ENCODE results near the gene ALKBH7. TPM values are rescaled to one million over a fixed set of nuclear protein-coding genes. Genes with fewer than 3 reads are reported as not detected.

The ALKBH7 gene
- total and polyA plus RNA-seq, 10 of the 15 experiments (the other 5 are each of a cell fraction or from before 2014, with no cell fraction given) = 0.31 to 82.5 (median 37.6) TPM

GRCh38 chr19:6393074-6393982 is 20.7 kb downstream of the ALKBH7 start, which contains the start of gene GTF2F1 (continued):
- TF ChIP-seq ZNF687 (IDR thresholded peaks at IDR 0.05) = peak; percentile 71
- TF ChIP-seq KAT2A (conservative IDR thresholded peaks at IDR 0.05; ENCODE audit: control insufficient read depth, low read depth, low read length) = no peak
- TF ChIP-seq POLR2AphosphoS5 (IDR thresholded peaks at IDR 0.05; ENCODE audit: low read length) = peak; percentile 69
- no peak for TF ChIP-seq SP1 (IDR thresholded peaks at IDR 0.05; ENCODE audit: low read depth, low read length)
- peak; percentile 27; the same call in 1 of the 2 replicates for TF ChIP-seq SREBF1 (IDR thresholded peaks at IDR 0.05; ENCODE audit: low read length)
- TF ChIP-seq, protein P1, sequence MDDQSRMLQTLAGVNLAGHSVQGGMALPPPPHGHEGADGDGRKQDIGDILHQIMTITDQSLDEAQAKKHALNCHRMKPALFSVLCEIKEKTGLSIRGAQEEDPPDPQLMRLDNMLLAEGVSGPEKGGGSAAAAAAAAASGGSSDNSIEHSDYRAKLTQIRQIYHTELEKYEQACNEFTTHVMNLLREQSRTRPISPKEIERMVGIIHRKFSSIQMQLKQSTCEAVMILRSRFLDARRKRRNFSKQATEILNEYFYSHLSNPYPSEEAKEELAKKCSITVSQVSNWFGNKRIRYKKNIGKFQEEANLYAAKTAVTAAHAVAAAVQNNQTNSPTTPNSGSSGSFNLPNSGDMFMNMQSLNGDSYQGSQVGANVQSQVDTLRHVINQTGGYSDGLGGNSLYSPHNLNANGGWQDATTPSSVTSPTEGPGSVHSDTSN (IDR thresholded peaks at IDR 0.05; ENCODE audit: insufficient replicate concordance, low read depth, low read length) = no peak
- TF ChIP-seq MYC (IDR thresholded peaks at IDR 0.05; ENCODE audit: insufficient read depth, insufficient read length, insufficient replicate concordance, low read length, severe bottlenecking) = no peak
- peak; percentile 64 for TF ChIP-seq NRF1 (conservative IDR thresholded peaks at IDR 0.05; ENCODE audit: low read depth, low read length)
- TF ChIP-seq RAD51 (IDR thresholded peaks at IDR 0.05) = no peak
- TF ChIP-seq, protein P2, sequence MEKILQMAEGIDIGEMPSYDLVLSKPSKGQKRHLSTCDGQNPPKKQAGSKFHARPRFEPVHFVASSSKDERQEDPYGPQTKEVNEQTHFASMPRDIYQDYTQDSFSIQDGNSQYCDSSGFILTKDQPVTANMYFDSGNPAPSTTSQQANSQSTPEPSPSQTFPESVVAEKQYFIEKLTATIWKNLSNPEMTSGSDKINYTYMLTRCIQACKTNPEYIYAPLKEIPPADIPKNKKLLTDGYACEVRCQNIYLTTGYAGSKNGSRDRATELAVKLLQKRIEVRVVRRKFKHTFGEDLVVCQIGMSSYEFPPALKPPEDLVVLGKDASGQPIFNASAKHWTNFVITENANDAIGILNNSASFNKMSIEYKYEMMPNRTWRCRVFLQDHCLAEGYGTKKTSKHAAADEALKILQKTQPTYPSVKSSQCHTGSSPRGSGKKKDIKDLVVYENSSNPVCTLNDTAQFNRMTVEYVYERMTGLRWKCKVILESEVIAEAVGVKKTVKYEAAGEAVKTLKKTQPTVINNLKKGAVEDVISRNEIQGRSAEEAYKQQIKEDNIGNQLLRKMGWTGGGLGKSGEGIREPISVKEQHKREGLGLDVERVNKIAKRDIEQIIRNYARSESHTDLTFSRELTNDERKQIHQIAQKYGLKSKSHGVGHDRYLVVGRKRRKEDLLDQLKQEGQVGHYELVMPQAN (conservative IDR thresholded peaks at IDR 0.05) = peak; percentile 95
- TF ChIP-seq NFIC (IDR thresholded peaks at IDR 0.05; ENCODE audit: low read depth, low read length) = no peak
- TF ChIP-seq SIN3A (IDR thresholded peaks at IDR 0.05; ENCODE audit: low read depth, low read length) = peak; percentile 68; the same call in 1 of the 2 replicates
- peak; percentile 84 for TF ChIP-seq CREM (IDR thresholded peaks at IDR 0.05; ENCODE audit: low read depth)
- no peak for TF ChIP-seq RCOR1 (conservative IDR thresholded peaks at IDR 0.05; ENCODE audit: low read depth, low read length)
- no peak; the same call in 1 of the 2 replicates for TF ChIP-seq PKNOX1 (IDR thresholded peaks at IDR 0.05)
- TF ChIP-seq IKZF2 (IDR thresholded peaks at IDR 0.05) = peak; percentile 26 to 38; a peak in 3 of 4 replicates
- peak; percentile 55 for TF ChIP-seq IKZF1 (conservative IDR thresholded peaks at IDR 0.05)
- TF ChIP-seq HSF1 (IDR thresholded peaks at IDR 0.05; ENCODE audit: low read depth, low read length) = no peak
- no peak for TF ChIP-seq HDGF (IDR thresholded peaks at IDR 0.05)
- TF ChIP-seq ZNF24 (IDR thresholded peaks at IDR 0.05) = peak; percentile 5; the same call in 1 of the 2 replicates

All from GM12878 (cell line).